Ishikawa (cell line): Measurements from ENCODE around the gene USP44.

Experiments used
- EP300 ChIP-seq: IDR thresholded peaks from 2 replicates; pipeline ENCODE4 v1.6.1; 2012; ENCODE audit warnings: borderline replicate concordance
- MAX ChIP-seq: IDR thresholded peaks from 2 replicates; pipeline ENCODE4 v1.6.1; 2012
- RAD21 ChIP-seq: IDR thresholded peaks from 2 replicates; pipeline ENCODE4 v1.6.1; 2012; ENCODE audit warnings: low read depth
- TAF1 ChIP-seq: IDR thresholded peaks from 2 replicates; pipeline ENCODE4 v1.6.1; 2012; ENCODE audit warnings: low read depth, mild to moderate bottlenecking
- TCF12 ChIP-seq: IDR thresholded peaks from 2 replicates; pipeline ENCODE4 v1.6.1; 2012; ENCODE audit warnings: low read depth

- TF ChIP-seq EP300: no peak
- TF ChIP-seq MAX: no peak
- TF ChIP-seq TAF1: no peak
- TF ChIP-seq RAD21: no peak
- no peak for TF ChIP-seq TCF12
These were observed 54.2 kb downstream of the USP44 start for GRCh38 chr12:95497031-95497430.
